ENCODE data around the gene TENM3.

Gene TENM3

GRCh38 chr4:182254026-182254780 is 11.0 kb downstream of the TENM3 start:
- DNase-seq (ENCODE audit: low spot score), result no peak

- no peak for DNase-seq (ENCODE audit: low spot score)
These were observed 12.4 kb downstream of the TENM3 start for GRCh38 chr4:182255441-182256190.

- no peak for DNase-seq (ENCODE audit: low spot score)
These were observed 13.8 kb downstream of the TENM3 start for GRCh38 chr4:182257016-182257415.

GRCh38 chr4:182257503-182257902 is 14.3 kb downstream of the TENM3 start:
- DNase-seq (ENCODE audit: low spot score), result no peak

GRCh38 chr4:182258441-182259000 is 15.3 kb downstream of the TENM3 start:
- DNase-seq (ENCODE audit: low spot score), result no peak

- no peak for DNase-seq (ENCODE audit: low spot score)
These were observed 18.5 kb downstream of the TENM3 start for GRCh38 chr4:182261651-182262223.

GRCh38 chr4:182263562-182263961 is 20.4 kb downstream of the TENM3 start:
- no peak for DNase-seq (ENCODE audit: low spot score)

GRCh38 chr4:182264139-182264752 is 21.0 kb downstream of the TENM3 start:
- DNase-seq (ENCODE audit: low spot score), result no peak

GRCh38 chr4:182265881-182266280 is 22.7 kb downstream of the TENM3 start:
- no peak for DNase-seq (ENCODE audit: low spot score)

GRCh38 chr4:182267048-182267447 is 23.8 kb downstream of the TENM3 start:
- no peak for DNase-seq (ENCODE audit: low spot score)

- DNase-seq (ENCODE audit: low spot score), result no peak
These were observed 25.8 kb downstream of the TENM3 start for GRCh38 chr4:182268966-182269365.

- DNase-seq (ENCODE audit: low spot score), result no peak
These were observed 28.5 kb downstream of the TENM3 start for GRCh38 chr4:182271731-182272130.

- DNase-seq (ENCODE audit: low spot score), result no peak
These were observed 28.9 kb downstream of the TENM3 start for GRCh38 chr4:182272151-182272550.

- no peak for DNase-seq (ENCODE audit: low spot score)
These were observed 30.2 kb downstream of the TENM3 start for GRCh38 chr4:182273191-182273935.

- no peak for DNase-seq (ENCODE audit: low spot score)
These were observed 33.3 kb downstream of the TENM3 start for GRCh38 chr4:182276210-182277109.

- DNase-seq (ENCODE audit: low spot score), result no peak
These were observed 34.2 kb downstream of the TENM3 start for GRCh38 chr4:182277377-182277776.

GRCh38 chr4:182278729-182279128 is 35.5 kb downstream of the TENM3 start:
- DNase-seq (ENCODE audit: low spot score), result no peak

- DNase-seq (ENCODE audit: low spot score), result no peak
These were observed 37.4 kb downstream of the TENM3 start for GRCh38 chr4:182280436-182281111.

- no peak for DNase-seq (ENCODE audit: low spot score)
These were observed 42.8 kb downstream of the TENM3 start for GRCh38 chr4:182286035-182286434.

GRCh38 chr4:182286931-182287330 is 43.7 kb downstream of the TENM3 start:
- DNase-seq (ENCODE audit: low spot score), result no peak

All from kidney capillary endothelial cell (primary cell).